ENCODE data around the gene PGGT1B.

- TF ChIP-seq CTCF (IDR thresholded peaks at IDR 0.05; ENCODE audit: low read depth, low read length) (no peak), EZH2phosphoT487 (IDR thresholded peaks at IDR 0.05; ENCODE audit: low read depth) (no peak)
These were observed 43.4 kb upstream of the PGGT1B start for GRCh38 chr5:115306011-115306536.

Measured in OCI-LY3 (cell line).